Measurements from ENCODE around the gene MGAT1. TPM values are rescaled to one million over a fixed set of nuclear protein-coding genes. Genes with fewer than 3 reads are reported as not detected.

Gene MGAT1
- polyA plus RNA-seq, 2 of the 4 experiments (the other 2 are of a cell fraction), result 53.0 to 61.8 TPM

DNA sequence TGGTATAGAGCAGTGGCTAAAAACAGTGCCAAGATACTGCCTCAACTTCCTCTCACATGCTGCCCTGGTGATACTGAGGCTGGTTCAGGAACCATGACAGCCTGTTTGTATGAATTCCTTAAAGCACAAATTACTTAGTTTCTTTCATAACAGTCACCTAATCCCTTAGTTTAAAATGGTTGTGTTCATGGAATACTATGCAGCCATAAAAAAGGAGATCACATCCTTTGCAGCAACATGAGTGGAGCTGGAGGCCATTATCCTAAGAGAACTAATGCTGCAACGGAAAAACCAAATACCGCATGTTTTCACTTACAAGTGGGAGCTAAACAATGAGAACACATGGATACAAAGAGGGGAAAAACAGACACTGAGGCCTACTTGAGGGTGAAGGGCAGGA, 36.6 kb upstream of the MGAT1 start:
- no peaks in the 10 kb centered on the region for H3K4me1 ChIP-seq
- ATAC-seq (no peak), FAIRE-seq (no peak), DNase-seq (ENCODE audit: low read depth in 1 of 2, low spot score in 1 of 2) (no peak)
- H3K27ac ChIP-seq, result no peak overlapping the region
- 87% methylated on average over 2 of the region's 2 CpGs for WGBS (ENCODE audit: missing lambda C conversion rate)
- POLR2A ChIA-PET, result interaction anchor here (1.1 kb wide), 1 partner anchor 21 kb away, joined by 3 read pairs; no protein-coding TSS in a partner anchor
- no peak overlapping the region for H3K4me2 ChIP-seq
- H3K9me3 ChIP-seq, result peaks cover 20% of the 10 kb centered on the region; the same call in 1 of the 3 replicates
- no peak overlapping the region for H3K4me3 ChIP-seq
- no peak for TF ChIP-seq HEYL (CRISPR knock-in tag; IDR thresholded peaks at IDR 0.05)
- TF ChIP-seq KDM1A (IDR thresholded peaks at IDR 0.05; ENCODE audit: low read depth), result peak; percentile 46; the same call in 1 of the 2 replicates
- CTCF ChIA-PET, result interaction anchor here (0.9 to 3.4 kb wide), 3 partner anchors 8 to 23 kb away, joined by 3 to 14 read pairs (median 3); no protein-coding TSS in a partner anchor

DNA sequence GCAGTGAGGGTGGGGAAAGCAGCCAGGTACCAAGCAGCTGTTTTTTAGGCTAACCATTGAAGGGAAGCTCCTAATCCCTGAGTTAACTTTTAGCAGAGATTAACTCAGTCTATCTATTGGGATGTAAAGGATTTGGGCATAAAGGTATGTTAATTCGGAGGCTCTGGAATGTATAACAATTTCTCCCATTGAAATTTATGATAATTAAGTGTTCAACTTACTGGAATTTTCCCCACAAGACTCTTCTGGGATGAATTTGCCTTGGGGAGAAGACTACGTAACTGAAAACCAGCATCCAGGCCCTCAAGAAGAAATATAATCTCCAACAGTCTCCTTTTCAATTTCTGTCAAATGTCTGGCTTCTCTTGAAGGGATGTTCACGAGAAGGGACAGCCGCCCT, 34.9 kb upstream of the MGAT1 start:
- no peak for FAIRE-seq
- H3K4me1 ChIP-seq, result peaks cover 3% of the 10 kb centered on the region; the same call in 2 of the 3 replicates

DNA sequence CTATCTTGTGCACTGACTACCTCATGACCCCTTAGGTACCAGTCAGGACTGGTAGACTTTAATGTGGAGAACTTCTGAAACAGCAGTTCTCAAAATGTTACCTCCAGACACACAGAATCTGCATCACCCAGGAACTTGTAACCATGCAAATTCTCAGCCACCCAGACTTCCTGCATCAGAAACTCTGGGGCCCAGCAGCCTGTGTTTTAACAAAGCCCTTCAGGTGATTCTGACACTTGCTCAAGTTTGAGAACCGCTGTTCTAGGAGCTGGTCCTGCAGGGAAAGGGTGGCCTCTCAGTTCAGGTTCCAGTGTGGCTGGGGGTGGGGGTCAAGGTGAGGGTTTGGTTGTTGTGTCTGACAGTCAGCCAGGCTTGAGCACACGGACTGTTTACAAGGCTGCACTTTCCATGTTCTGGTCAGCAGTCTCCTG, 30.0 kb upstream of the MGAT1 start:
- no peak for FAIRE-seq
- no peak for ATAC-seq
- POLR2A ChIA-PET, result no interaction called here

More for the DNA sequence above, 34.9 kb upstream of the MGAT1 start:
- WGBS (ENCODE audit: missing lambda C conversion rate), result 93% methylated on average over 4 of the region's 4 CpGs
- DNase-seq (ENCODE audit: low read depth in 1 of 2, low spot score in 1 of 2) (no peak), ATAC-seq (no peak)
- ChIA-PET POLR2A (interaction anchor here (0.8 kb wide), 1 partner anchor 27 kb away, joined by 4 read pairs; no protein-coding TSS in a partner anchor), CTCF (interaction anchor here (0.6 to 3.4 kb wide), 2 partner anchors 11 to 365 kb away, joined by 3 to 14 read pairs; no protein-coding TSS in a partner anchor)
- 0 out of 3 replicates have a peak, but pooled peaks cover 10% of the 10 kb centered on the region for H3K9me3 ChIP-seq
- H3K27ac ChIP-seq, result no peak overlapping the region
- TF ChIP-seq MAFK (IDR thresholded peaks at IDR 0.05; ENCODE audit: partially characterized antibody), result no peak
- no peak overlapping the region for H3K4me3 ChIP-seq
- H3K4me2 ChIP-seq, result no peak overlapping the region

More for the DNA sequence above, 30.0 kb upstream of the MGAT1 start:
- TF ChIP-seq, protein P1, sequence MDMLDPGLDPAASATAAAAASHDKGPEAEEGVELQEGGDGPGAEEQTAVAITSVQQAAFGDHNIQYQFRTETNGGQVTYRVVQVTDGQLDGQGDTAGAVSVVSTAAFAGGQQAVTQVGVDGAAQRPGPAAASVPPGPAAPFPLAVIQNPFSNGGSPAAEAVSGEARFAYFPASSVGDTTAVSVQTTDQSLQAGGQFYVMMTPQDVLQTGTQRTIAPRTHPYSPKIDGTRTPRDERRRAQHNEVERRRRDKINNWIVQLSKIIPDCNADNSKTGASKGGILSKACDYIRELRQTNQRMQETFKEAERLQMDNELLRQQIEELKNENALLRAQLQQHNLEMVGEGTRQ (IDR thresholded peaks at IDR 0.05), result no peak
- no peak for TF ChIP-seq RCOR1 (IDR thresholded peaks at IDR 0.05; ENCODE audit: low read depth, low read length)
- TF ChIP-seq, protein P2, sequence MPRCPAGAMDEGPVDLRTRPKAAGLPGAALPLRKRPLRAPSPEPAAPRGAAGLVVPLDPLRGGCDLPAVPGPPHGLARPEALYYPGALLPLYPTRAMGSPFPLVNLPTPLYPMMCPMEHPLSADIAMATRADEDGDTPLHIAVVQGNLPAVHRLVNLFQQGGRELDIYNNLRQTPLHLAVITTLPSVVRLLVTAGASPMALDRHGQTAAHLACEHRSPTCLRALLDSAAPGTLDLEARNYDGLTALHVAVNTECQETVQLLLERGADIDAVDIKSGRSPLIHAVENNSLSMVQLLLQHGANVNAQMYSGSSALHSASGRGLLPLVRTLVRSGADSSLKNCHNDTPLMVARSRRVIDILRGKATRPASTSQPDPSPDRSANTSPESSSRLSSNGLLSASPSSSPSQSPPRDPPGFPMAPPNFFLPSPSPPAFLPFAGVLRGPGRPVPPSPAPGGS (IDR thresholded peaks at IDR 0.05), result no peak
- TF ChIP-seq CEBPB (IDR thresholded peaks at IDR 0.05), result no peak
- TF ChIP-seq, protein P3, sequence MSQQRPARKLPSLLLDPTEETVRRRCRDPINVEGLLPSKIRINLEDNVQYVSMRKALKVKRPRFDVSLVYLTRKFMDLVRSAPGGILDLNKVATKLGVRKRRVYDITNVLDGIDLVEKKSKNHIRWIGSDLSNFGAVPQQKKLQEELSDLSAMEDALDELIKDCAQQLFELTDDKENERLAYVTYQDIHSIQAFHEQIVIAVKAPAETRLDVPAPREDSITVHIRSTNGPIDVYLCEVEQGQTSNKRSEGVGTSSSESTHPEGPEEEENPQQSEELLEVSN (IDR thresholded peaks at IDR 0.05; ENCODE audit: borderline replicate concordance, low read depth), result no peak
- TF ChIP-seq, protein P4, sequence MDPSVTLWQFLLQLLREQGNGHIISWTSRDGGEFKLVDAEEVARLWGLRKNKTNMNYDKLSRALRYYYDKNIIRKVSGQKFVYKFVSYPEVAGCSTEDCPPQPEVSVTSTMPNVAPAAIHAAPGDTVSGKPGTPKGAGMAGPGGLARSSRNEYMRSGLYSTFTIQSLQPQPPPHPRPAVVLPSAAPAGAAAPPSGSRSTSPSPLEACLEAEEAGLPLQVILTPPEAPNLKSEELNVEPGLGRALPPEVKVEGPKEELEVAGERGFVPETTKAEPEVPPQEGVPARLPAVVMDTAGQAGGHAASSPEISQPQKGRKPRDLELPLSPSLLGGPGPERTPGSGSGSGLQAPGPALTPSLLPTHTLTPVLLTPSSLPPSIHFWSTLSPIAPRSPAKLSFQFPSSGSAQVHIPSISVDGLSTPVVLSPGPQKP (IDR thresholded peaks at IDR 0.05; ENCODE audit: low read depth, low read length), result no peak
- TF ChIP-seq TFCP2L1 (CRISPR knock-in tag; IDR thresholded peaks at IDR 0.05), result no peak
- TF ChIP-seq NPAS2 (CRISPR knock-in tag; IDR thresholded peaks at IDR 0.05; ENCODE audit: borderline replicate concordance), result no peak
- TF ChIP-seq FOSL2 (IDR thresholded peaks at IDR 0.05), result no peak
- no peak for TF ChIP-seq FOSL2 (CRISPR knock-in tag; IDR thresholded peaks at IDR 0.05)
- TF ChIP-seq, protein P5, sequence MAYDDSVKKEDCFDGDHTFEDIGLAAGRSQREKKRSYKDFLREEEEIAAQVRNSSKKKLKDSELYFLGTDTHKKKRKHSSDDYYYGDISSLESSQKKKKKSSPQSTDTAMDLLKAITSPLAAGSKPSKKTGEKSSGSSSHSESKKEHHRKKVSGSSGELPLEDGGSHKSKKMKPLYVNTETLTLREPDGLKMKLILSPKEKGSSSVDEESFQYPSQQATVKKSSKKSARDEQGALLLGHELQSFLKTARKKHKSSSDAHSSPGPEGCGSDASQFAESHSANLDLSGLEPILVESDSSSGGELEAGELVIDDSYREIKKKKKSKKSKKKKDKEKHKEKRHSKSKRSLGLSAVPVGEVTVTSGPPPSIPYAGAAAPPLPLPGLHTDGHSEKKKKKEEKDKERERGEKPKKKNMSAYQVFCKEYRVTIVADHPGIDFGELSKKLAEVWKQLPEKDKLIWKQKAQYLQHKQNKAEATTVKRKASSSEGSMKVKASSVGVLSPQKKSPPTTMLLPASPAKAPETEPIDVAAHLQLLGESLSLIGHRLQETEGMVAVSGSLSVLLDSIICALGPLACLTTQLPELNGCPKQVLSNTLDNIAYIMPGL (CRISPR knock-in tag; IDR thresholded peaks at IDR 0.05; ENCODE audit: borderline replicate concordance), result no peak
- TF ChIP-seq EHF (CRISPR knock-in tag; IDR thresholded peaks at IDR 0.05), result no peak
- TF ChIP-seq NFE2L2 (conservative IDR thresholded peaks at IDR 0.05; ENCODE audit: low read length), result no peak
- TF ChIP-seq RARB (CRISPR knock-in tag; IDR thresholded peaks at IDR 0.05), result no peak
- DNase-seq (ENCODE audit: low read depth in 1 of 2, low spot score in 1 of 2), result no peak
- H3K4me1 ChIP-seq, result peaks cover 21% of the 10 kb centered on the region
- peak overlapping the region in 1 of 2 experiments; percentile 99; a peak in 3 of 6 replicates for H3K27ac ChIP-seq
- 93% methylated on average over 2 of the region's 2 CpGs for WGBS (ENCODE audit: missing lambda C conversion rate)
- H3K4me2 ChIP-seq, result peak overlapping the region; percentile 90
- no peaks in the 10 kb centered on the region for H3K9me3 ChIP-seq
- CTCF ChIA-PET, result no interaction called here
- H3K4me3 ChIP-seq, result 0 out of 3 replicates have a peak overlapping the region, but pooled peaks have one; percentile 66

All from A549 (cell line).